ENCODE results near the gene ZSWIM1. TPM values are rescaled to one million over a fixed set of nuclear protein-coding genes. Genes with fewer than 3 reads are reported as not detected.
A peak's percentile ranks its signal among the peaks of the same experiment; 100 is the strongest.

ZSWIM1 gene
- total and polyA plus RNA-seq, 2 of the 13 experiments (the other 11 are each of a cell fraction or from before 2014, with no cell fraction given) = 9.5 to 11.7 TPM

DNA sequence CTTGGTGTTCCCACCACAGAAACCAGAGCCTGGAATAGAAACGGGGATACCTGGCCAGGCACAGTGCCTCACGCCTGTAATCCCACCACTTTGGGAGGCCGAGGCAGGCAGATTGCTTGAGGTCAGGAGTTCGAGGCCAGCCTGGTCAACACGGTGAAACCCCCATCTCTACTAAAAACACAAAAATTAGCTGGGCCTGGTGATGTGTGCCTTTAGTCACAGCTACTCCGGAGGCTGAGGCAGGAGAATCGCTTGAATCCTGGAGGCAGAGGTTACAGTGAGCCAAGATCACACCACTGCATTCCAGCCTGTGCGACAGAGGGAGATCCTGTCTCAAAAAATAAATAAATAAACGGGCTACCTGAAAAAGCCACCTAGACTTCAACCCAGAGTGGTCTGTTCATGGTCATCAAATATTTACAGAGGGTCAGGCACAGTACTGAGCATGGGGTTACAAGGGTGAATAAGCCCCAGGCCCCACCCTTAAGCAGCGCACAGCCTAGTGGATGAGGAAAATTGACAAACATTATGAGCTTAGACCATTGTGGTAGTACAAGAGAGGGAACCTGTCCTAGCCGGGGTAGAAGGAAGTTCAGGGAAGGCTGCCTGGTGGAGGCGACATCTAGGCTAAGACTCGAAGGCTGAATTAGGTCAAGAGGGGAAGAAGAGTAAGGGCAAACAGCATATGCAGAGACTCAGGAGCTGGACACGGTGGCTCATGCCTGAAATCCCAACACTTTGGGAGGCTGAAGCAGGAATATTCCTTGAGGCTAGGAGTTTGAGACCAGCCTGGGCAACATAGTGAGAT, 46.2 kb downstream of the ZSWIM1 start (continued):
- TF ChIP-seq ZBTB40 (IDR thresholded peaks at IDR 0.05) (no peak), ZBTB40 (CRISPR knock-in tag; IDR thresholded peaks at IDR 0.05) (peak; percentile 73; the same call in 1 of the 2 replicates), HMG20B (CRISPR knock-in tag; conservative IDR thresholded peaks at IDR 0.05) (peak; percentile 79), HOXD1 (CRISPR knock-in tag; IDR thresholded peaks at IDR 0.05) (peak; percentile 83), FOXP1 (IDR thresholded peaks at IDR 0.05) (peak; percentile 58; the same call in 1 of the 2 replicates), FOXP1 (CRISPR knock-in tag; IDR thresholded peaks at IDR 0.05) (peak; percentile 94), SAP130 (CRISPR knock-in tag; IDR thresholded peaks at IDR 0.05; ENCODE audit: low read depth) (peak; percentile 94), TBL1XR1 (IDR thresholded peaks at IDR 0.05; ENCODE audit: borderline replicate concordance, low read length, partially characterized antibody) (peak; percentile 96), MIER3 (CRISPR knock-in tag; IDR thresholded peaks at IDR 0.05; ENCODE audit: borderline replicate concordance) (peak; percentile 90; the same call in 1 of the 2 replicates), HOXA5 (CRISPR knock-in tag; IDR thresholded peaks at IDR 0.05) (peak; percentile 24; the same call in 1 of the 2 replicates), TCF7 (IDR thresholded peaks at IDR 0.05; ENCODE audit: low read depth) (peak; percentile 40), THYN1 (CRISPR knock-in tag; IDR thresholded peaks at IDR 0.05; ENCODE audit: borderline replicate concordance, low read depth) (no peak), MED8 (CRISPR knock-in tag; IDR thresholded peaks at IDR 0.05; ENCODE audit: insufficient replicate concordance) (peak; percentile 50), ZNF598 (CRISPR knock-in tag; IDR thresholded peaks at IDR 0.05; ENCODE audit: borderline replicate concordance) (peak; percentile 84), CSRNP1 (CRISPR knock-in tag; IDR thresholded peaks at IDR 0.05) (peak; percentile 1; the same call in 1 of the 2 replicates)
- TF ChIP-seq, protein P1, sequence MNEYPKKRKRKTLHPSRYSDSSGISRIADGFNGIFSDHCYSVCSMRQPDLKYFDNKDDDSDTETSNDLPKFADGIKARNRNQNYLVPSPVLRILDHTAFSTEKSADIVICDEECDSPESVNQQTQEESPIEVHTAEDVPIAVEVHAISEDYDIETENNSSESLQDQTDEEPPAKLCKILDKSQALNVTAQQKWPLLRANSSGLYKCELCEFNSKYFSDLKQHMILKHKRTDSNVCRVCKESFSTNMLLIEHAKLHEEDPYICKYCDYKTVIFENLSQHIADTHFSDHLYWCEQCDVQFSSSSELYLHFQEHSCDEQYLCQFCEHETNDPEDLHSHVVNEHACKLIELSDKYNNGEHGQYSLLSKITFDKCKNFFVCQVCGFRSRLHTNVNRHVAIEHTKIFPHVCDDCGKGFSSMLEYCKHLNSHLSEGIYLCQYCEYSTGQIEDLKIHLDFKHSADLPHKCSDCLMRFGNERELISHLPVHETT (CRISPR knock-in tag; conservative IDR thresholded peaks at IDR 0.05) = 0 out of 2 replicates have a peak, but pooled peaks have one; percentile 21
